ENCODE results near the gene MX1.

GRCh38 chr21:41387824-41388223, 38.2 kb upstream of the MX1 start:
- TF ChIP-seq CTCF (CRISPR knock-in tag; IDR thresholded peaks at IDR 0.05) (no peak), TAF15 (IDR thresholded peaks at IDR 0.05; ENCODE audit: low read depth, low read length, poor library complexity, severe bottlenecking) (no peak), POLR2A (IDR thresholded peaks at IDR 0.05; ENCODE audit: insufficient read depth in 1 of 2, low read depth in 2 of 2, low read length in 2 of 2) (no peak), ZNF670 (CRISPR knock-in tag; IDR thresholded peaks at IDR 0.05; ENCODE audit: borderline replicate concordance) (no peak), PPARG (CRISPR knock-in tag; conservative IDR thresholded peaks at IDR 0.05) (no peak), RORA (CRISPR knock-in tag; IDR thresholded peaks at IDR 0.05) (no peak), KLF16 (CRISPR knock-in tag; IDR thresholded peaks at IDR 0.05) (no peak), ZBTB26 (CRISPR knock-in tag; IDR thresholded peaks at IDR 0.05; ENCODE audit: borderline replicate concordance) (no peak), ZBTB43 (CRISPR knock-in tag; conservative IDR thresholded peaks at IDR 0.05) (no peak), SMC3 (IDR thresholded peaks at IDR 0.05; ENCODE audit: low read length) (no peak), EP300 (IDR thresholded peaks at IDR 0.05; ENCODE audit: low read depth in 2 of 2, low read length in 2 of 2) (no peak), EP300 (CRISPR knock-in tag; IDR thresholded peaks at IDR 0.05; ENCODE audit: borderline replicate concordance) (no peak), JARID2 (CRISPR knock-in tag; IDR thresholded peaks at IDR 0.05; ENCODE audit: insufficient replicate concordance) (no peak), ZNF235 (CRISPR knock-in tag; IDR thresholded peaks at IDR 0.05; ENCODE audit: borderline replicate concordance) (no peak), IRF1 (CRISPR knock-in tag; IDR thresholded peaks at IDR 0.05; ENCODE audit: low read depth) (no peak)

All from HepG2 (cell line).